Nephron (organoid): ENCODE results near the gene RPL36A.

Experiments
- H3K27ac Mint-ChIP-seq, 3 experiments: 2 replicates each; pipeline ENCODE4 v1.8.0; 2020; ENCODE audit warnings: mixed read lengths in 3 of 3, mild to moderate bottlenecking in 2 of 3, moderate library complexity in 1 of 3
- H3K27me3 Mint-ChIP-seq: 2 replicates; pipeline ENCODE4 v1.8.0; 2021; ENCODE audit warnings: low read depth, mild to moderate bottlenecking, moderate library complexity, mixed read lengths
- H3K36me3 Mint-ChIP-seq: 2 replicates; pipeline ENCODE4 v1.8.0; 2020; ENCODE audit warnings: low read depth, mixed read lengths
- H3K4me1 Mint-ChIP-seq: 2 replicates; pipeline ENCODE4 v1.8.0; 2020; ENCODE audit warnings: mixed read lengths
- H3K4me3 Mint-ChIP-seq, 3 experiments: 2 replicates each; pipeline ENCODE4 v1.8.0; 2020; ENCODE audit warnings: mild to moderate bottlenecking in 3 of 3, mixed read lengths in 3 of 3, moderate library complexity in 2 of 3
- H3K9me3 Mint-ChIP-seq: 2 replicates; pipeline ENCODE4 v1.8.0; 2020; ENCODE audit warnings: mixed read lengths
- TF ChIP-seq, protein P1 (sequence below), 3 experiments: fragments of 200-600 bp; sonication (generic); IDR thresholded peaks; one replicate each; pipeline ENCODE4 v1.5.0; 2021; ENCODE audit warnings: antibody characterized with exemption in 3 of 3; ENCODE audit not compliant: unreplicated experiment in 3 of 3

Gene RPL36A

DNA sequence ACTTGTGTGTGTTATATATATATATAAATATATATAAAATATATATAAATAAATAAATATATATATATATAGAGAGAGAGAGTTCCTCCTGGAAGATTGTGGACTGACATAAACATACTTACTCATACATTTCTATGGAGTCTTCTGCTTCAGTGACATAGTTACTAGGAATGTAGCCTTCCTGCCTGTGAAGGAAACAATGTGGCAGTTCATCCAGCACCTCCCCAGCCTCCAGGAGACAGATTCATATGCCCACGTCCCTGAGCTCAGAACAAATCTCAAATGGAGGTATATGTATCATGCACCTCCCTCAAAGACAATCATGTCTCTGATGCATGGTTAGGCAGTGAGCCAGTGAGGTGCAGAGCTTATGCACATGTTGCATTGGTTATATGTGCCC lies 30.8 kb upstream of the RPL36A start:
- Mint-ChIP-seq H3K27me3 (no peaks in the 10 kb centered on the region), H3K4me3 (no peak overlapping the region), H3K4me1 (no peaks in the 10 kb centered on the region), H3K27ac (no peak overlapping the region), H3K36me3 (no peaks in the 10 kb centered on the region), H3K9me3 (peaks cover 4% of the 10 kb centered on the region)
- TF ChIP-seq, protein P1, sequence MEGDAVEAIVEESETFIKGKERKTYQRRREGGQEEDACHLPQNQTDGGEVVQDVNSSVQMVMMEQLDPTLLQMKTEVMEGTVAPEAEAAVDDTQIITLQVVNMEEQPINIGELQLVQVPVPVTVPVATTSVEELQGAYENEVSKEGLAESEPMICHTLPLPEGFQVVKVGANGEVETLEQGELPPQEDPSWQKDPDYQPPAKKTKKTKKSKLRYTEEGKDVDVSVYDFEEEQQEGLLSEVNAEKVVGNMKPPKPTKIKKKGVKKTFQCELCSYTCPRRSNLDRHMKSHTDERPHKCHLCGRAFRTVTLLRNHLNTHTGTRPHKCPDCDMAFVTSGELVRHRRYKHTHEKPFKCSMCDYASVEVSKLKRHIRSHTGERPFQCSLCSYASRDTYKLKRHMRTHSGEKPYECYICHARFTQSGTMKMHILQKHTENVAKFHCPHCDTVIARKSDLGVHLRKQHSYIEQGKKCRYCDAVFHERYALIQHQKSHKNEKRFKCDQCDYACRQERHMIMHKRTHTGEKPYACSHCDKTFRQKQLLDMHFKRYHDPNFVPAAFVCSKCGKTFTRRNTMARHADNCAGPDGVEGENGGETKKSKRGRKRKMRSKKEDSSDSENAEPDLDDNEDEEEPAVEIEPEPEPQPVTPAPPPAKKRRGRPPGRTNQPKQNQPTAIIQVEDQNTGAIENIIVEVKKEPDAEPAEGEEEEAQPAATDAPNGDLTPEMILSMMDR (IDR thresholded peaks at IDR 0.05; ENCODE audit: unreplicated experiment in 3 of 3) = no peak

GRCh38 chrX:101360390-101360789 lies 30.4 kb upstream of the RPL36A start:
- Mint-ChIP-seq H3K27ac (no peak overlapping the region), H3K27me3 (no peaks in the 10 kb centered on the region), H3K4me1 (no peaks in the 10 kb centered on the region), H3K4me3 (no peak overlapping the region), H3K9me3 (peaks cover 6% of the 10 kb centered on the region), H3K36me3 (no peaks in the 10 kb centered on the region)
- TF ChIP-seq, protein P1 (IDR thresholded peaks at IDR 0.05; ENCODE audit: unreplicated experiment in 3 of 3) = no peak

GRCh38 chrX:101362116-101362515 lies 28.7 kb upstream of the RPL36A start:
- H3K9me3 Mint-ChIP-seq = peaks cover 3% of the 10 kb centered on the region
- no peaks in the 10 kb centered on the region for H3K36me3 Mint-ChIP-seq
- TF ChIP-seq, protein P1 (IDR thresholded peaks at IDR 0.05; ENCODE audit: unreplicated experiment in 3 of 3) = no peak
- no peaks in the 10 kb centered on the region for H3K27me3 Mint-ChIP-seq
- H3K4me3 Mint-ChIP-seq = no peak overlapping the region
- H3K4me1 Mint-ChIP-seq = no peaks in the 10 kb centered on the region
- no peak overlapping the region for H3K27ac Mint-ChIP-seq

DNA sequence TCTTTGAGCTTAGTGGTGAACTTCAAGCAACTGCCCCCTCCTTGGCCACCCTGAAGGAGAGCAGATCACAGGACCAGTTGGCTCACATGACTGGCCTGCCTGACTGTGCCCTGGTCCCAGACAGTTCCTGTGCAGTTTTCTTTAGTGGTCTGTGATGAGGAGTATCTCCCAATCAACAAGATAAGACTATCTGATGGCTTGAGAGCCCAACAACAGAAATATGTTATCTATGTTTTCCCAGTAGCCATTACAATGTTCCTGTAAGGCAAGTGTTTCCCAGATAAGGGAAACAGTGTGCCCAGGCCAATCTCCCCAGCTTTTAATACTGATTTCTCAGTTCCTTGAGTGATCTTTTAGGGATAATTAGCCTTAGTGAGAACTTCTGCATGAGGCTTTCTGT lies 28.1 kb upstream of the RPL36A start:
- TF ChIP-seq, protein P1 (IDR thresholded peaks at IDR 0.05; ENCODE audit: unreplicated experiment in 3 of 3) = no peak
- Mint-ChIP-seq H3K4me3 (no peak overlapping the region), H3K4me1 (no peaks in the 10 kb centered on the region), H3K36me3 (no peaks in the 10 kb centered on the region), H3K27ac (no peak overlapping the region), H3K9me3 (peaks cover 3% of the 10 kb centered on the region), H3K27me3 (no peaks in the 10 kb centered on the region)

- no peaks in the 10 kb centered on the region for H3K36me3 Mint-ChIP-seq
These were observed 25.5 kb upstream of the RPL36A start for GRCh38 chrX:101365301-101365795.

DNA sequence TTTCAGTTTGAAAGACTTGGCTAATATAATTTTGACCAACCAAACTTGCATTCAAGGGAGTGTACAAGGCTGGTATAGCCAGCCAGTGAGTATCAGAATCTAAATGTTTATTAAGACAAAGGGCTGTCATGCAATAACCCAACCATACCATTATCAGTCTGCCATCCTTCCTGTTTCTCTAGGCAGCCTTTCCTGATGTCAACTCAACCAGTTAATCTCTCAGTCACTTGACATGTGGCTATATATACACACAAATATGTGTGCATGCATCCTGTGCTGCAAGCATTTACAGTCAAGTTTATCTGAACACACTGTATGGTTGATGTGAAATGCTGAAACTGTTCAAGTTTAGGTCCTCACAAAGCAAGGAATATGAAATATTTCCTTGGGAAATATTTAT lies 22.0 kb upstream of the RPL36A start:
- no peak overlapping the region for H3K27ac Mint-ChIP-seq
- H3K4me3 Mint-ChIP-seq = no peak overlapping the region
- no peaks in the 10 kb centered on the region for H3K27me3 Mint-ChIP-seq
- H3K36me3 Mint-ChIP-seq = no peaks in the 10 kb centered on the region
- peaks cover 3% of the 10 kb centered on the region for H3K9me3 Mint-ChIP-seq
- no peaks in the 10 kb centered on the region for H3K4me1 Mint-ChIP-seq
- TF ChIP-seq, protein P1 (IDR thresholded peaks at IDR 0.05; ENCODE audit: unreplicated experiment in 3 of 3) = no peak

More at GRCh38 chrX:101365301-101365795, 25.5 kb upstream of the RPL36A start:
- H3K4me1 Mint-ChIP-seq = no peaks in the 10 kb centered on the region
- H3K27ac Mint-ChIP-seq = no peak overlapping the region
- H3K27me3 Mint-ChIP-seq = no peaks in the 10 kb centered on the region
- H3K9me3 Mint-ChIP-seq = peaks cover 3% of the 10 kb centered on the region
- TF ChIP-seq, protein P1 (IDR thresholded peaks at IDR 0.05; ENCODE audit: unreplicated experiment in 3 of 3) = no peak
- H3K4me3 Mint-ChIP-seq = no peak overlapping the region
